Astrocyte (in vitro differentiated cells and primary cell): ENCODE results near the gene MTARC1. TPM values are rescaled to one million over a fixed set of nuclear protein-coding genes. Genes with fewer than 3 reads are reported as not detected.
A peak's percentile ranks its signal among the peaks of the same experiment; 100 is the strongest.

ENCODE experiments used
- DNase-seq: peaks from one replicate; pipeline ENCODE4 v3.0.0-alpha.2; 2010; ENCODE audit warnings: low read depth
- FAIRE-seq: peaks from 2 replicates; lab custom pipeline; 2011; peaks lifted over from hg19 to GRCh38; lab: Jason Lieb, UNC
- H2AFZ ChIP-seq: 2 replicates; pipeline ENCODE4 v1.6.0; 2012; ENCODE audit warnings: low read depth, low read length, inconsistent platforms
- H3K27ac ChIP-seq: 2 replicates; pipeline ENCODE4 v1.5.1; 2011; ENCODE audit warnings: low read depth, low read length, inconsistent platforms
- H3K27me3 ChIP-seq: 2 replicates; pipeline ENCODE4 v1.6.0; 2011; ENCODE audit warnings: low read length, inconsistent platforms; ENCODE audit not compliant: insufficient read depth
- H3K36me3 ChIP-seq: 2 replicates; pipeline ENCODE4 v1.5.1; 2011; ENCODE audit warnings: low read length, inconsistent platforms; ENCODE audit not compliant: insufficient read depth
- H3K4me1 ChIP-seq: 2 replicates; pipeline ENCODE4 v1.5.1; 2011; ENCODE audit warnings: low read length, inconsistent platforms; ENCODE audit not compliant: insufficient read depth
- H3K4me2 ChIP-seq: 2 replicates; pipeline ENCODE4 v1.6.0; 2012; ENCODE audit warnings: low read length, inconsistent platforms
- H3K4me3 ChIP-seq: 2 replicates; pipeline ENCODE4 v1.5.1; 2011; ENCODE audit warnings: low read depth, mild to moderate bottlenecking, low read length, inconsistent platforms; ENCODE audit not compliant: insufficient read depth
- H3K79me2 ChIP-seq: 2 replicates; pipeline ENCODE4 v1.6.0; 2012; ENCODE audit warnings: mild to moderate bottlenecking, low read length, inconsistent platforms; ENCODE audit not compliant: insufficient read depth
- H3K9ac ChIP-seq: 2 replicates; pipeline ENCODE4 v1.6.0; 2012; ENCODE audit warnings: mild to moderate bottlenecking, low read length, inconsistent platforms
- H3K9me3 ChIP-seq: 2 replicates; pipeline ENCODE4 v1.5.1; 2012; ENCODE audit warnings: low read depth, mild to moderate bottlenecking, low read length, inconsistent platforms; ENCODE audit not compliant: insufficient read depth
- H4K20me1 ChIP-seq: 2 replicates; pipeline ENCODE4 v1.6.0; 2012; ENCODE audit warnings: low read length, inconsistent platforms; ENCODE audit not compliant: insufficient read depth
- H3K27ac Mint-ChIP-seq: one replicate; pipeline ENCODE4 v1.8.0; 2021; ENCODE audit warnings: mild to moderate bottlenecking, mixed read lengths; ENCODE audit not compliant: unreplicated experiment
- H3K27me3 Mint-ChIP-seq: one replicate; pipeline ENCODE4 v1.8.0; 2021; ENCODE audit warnings: low read depth, mixed read lengths; ENCODE audit not compliant: unreplicated experiment
- H3K36me3 Mint-ChIP-seq: one replicate; pipeline ENCODE4 v1.8.0; 2021; ENCODE audit warnings: low read depth, mixed read lengths; ENCODE audit not compliant: unreplicated experiment
- H3K4me1 Mint-ChIP-seq: one replicate; pipeline ENCODE4 v1.8.0; 2021; ENCODE audit warnings: low read depth, mixed read lengths; ENCODE audit not compliant: unreplicated experiment
- H3K4me3 Mint-ChIP-seq: one replicate; pipeline ENCODE4 v1.8.0; 2021; ENCODE audit warnings: mild to moderate bottlenecking, moderate library complexity, mixed read lengths; ENCODE audit not compliant: unreplicated experiment
- H3K9me3 Mint-ChIP-seq: one replicate; pipeline ENCODE4 v1.8.0; 2021; ENCODE audit warnings: mild to moderate bottlenecking, mixed read lengths; ENCODE audit not compliant: unreplicated experiment
- CTCF ChIP-seq: IDR thresholded peaks from 2 replicates; pipeline ENCODE4 v1.5.1; 2011; ENCODE audit warnings: low read depth, mild to moderate bottlenecking, inconsistent platforms, low read length, moderate library complexity; ENCODE audit not compliant: insufficient read depth
- EZH2 ChIP-seq: IDR thresholded peaks from 2 replicates; pipeline ENCODE4 v1.6.1; 2012; ENCODE audit warnings: mild to moderate bottlenecking, low read length, inconsistent platforms; ENCODE audit not compliant: insufficient read depth
- total RNA-seq: library from RNA; stranded (reverse); gene quantifications from 2 replicates; pipeline ENCODE4 v1.2.1, GENCODE V29; 2021

MTARC1 gene
- total RNA-seq, 1 donor from 2014 or later, result 8.5 TPM

GRCh38 chr1:220808345-220809186 lies 21.9 kb downstream of the MTARC1 start:
- H3K4me1 ChIP-seq, result peaks cover 2% of the 10 kb centered on the region
- FAIRE-seq (no peak), DNase-seq (no peak)
- TF ChIP-seq EZH2 (no peak), CTCF (no peak)
- peak overlapping the region; percentile 5 for H3K4me3 ChIP-seq
- peaks cover 2% of the 10 kb centered on the region for H3K36me3 Mint-ChIP-seq
- no peaks in the 10 kb centered on the region for H3K79me2 ChIP-seq
- no peaks in the 10 kb centered on the region for H3K27me3 Mint-ChIP-seq
- peak overlapping the region; percentile 28 for H3K4me2 ChIP-seq
- H3K27ac ChIP-seq, result no peak overlapping the region
- peak overlapping the region; percentile 9 for H2AFZ ChIP-seq
- H4K20me1 ChIP-seq, result no peaks in the 10 kb centered on the region
- peaks cover 6% of the 10 kb centered on the region for H3K9me3 Mint-ChIP-seq
- no peaks in the 10 kb centered on the region for H3K9me3 ChIP-seq
- no peak overlapping the region for H3K9ac ChIP-seq
- H3K36me3 ChIP-seq, result no peaks in the 10 kb centered on the region
- peak overlapping the region; percentile 40 for H3K4me3 Mint-ChIP-seq
- H3K27ac Mint-ChIP-seq, result no peak overlapping the region
- H3K4me1 Mint-ChIP-seq, result no peaks in the 10 kb centered on the region
- H3K27me3 ChIP-seq, result no peaks in the 10 kb centered on the region

GRCh38 chr1:220809187-220809550 lies 22.5 kb downstream of the MTARC1 start:
- Histone ChIP-seq H3K9me3 (no peaks in the 10 kb centered on the region), H3K4me3 (no peak overlapping the region), H4K20me1 (no peaks in the 10 kb centered on the region), H3K9ac (no peak overlapping the region), H3K36me3 (no peaks in the 10 kb centered on the region), H3K4me2 (peak overlapping the region; percentile 28), H3K79me2 (no peaks in the 10 kb centered on the region), H3K27ac (no peak overlapping the region), H3K4me1 (peaks cover 2% of the 10 kb centered on the region), H2AFZ (peak overlapping the region; percentile 9), H3K27me3 (no peaks in the 10 kb centered on the region)
- DNase-seq, result no peak
- H3K4me1 Mint-ChIP-seq, result no peaks in the 10 kb centered on the region
- H3K36me3 Mint-ChIP-seq, result peaks cover 2% of the 10 kb centered on the region
- H3K27me3 Mint-ChIP-seq, result no peaks in the 10 kb centered on the region
- no peak for FAIRE-seq
- TF ChIP-seq CTCF (no peak), EZH2 (no peak)
- no peak overlapping the region for H3K27ac Mint-ChIP-seq
- peaks cover 6% of the 10 kb centered on the region for H3K9me3 Mint-ChIP-seq
- peak overlapping the region; percentile 40 for H3K4me3 Mint-ChIP-seq

- Histone ChIP-seq H3K79me2 (no peaks in the 10 kb centered on the region), H3K4me2 (no peak overlapping the region), H3K36me3 (no peaks in the 10 kb centered on the region), H3K4me1 (peaks cover 2% of the 10 kb centered on the region), H3K27me3 (no peaks in the 10 kb centered on the region), H3K4me3 (no peak overlapping the region), H3K27ac (no peak overlapping the region), H3K9ac (no peak overlapping the region), H2AFZ (no peak overlapping the region), H3K9me3 (no peaks in the 10 kb centered on the region), H4K20me1 (no peaks in the 10 kb centered on the region)
- no peak overlapping the region for H3K27ac Mint-ChIP-seq
- FAIRE-seq, result no peak
- DNase-seq, result no peak
- H3K9me3 Mint-ChIP-seq, result peaks cover 6% of the 10 kb centered on the region
- no peaks in the 10 kb centered on the region for H3K27me3 Mint-ChIP-seq
- no peaks in the 10 kb centered on the region for H3K4me1 Mint-ChIP-seq
- TF ChIP-seq CTCF (no peak), EZH2 (no peak)
- H3K36me3 Mint-ChIP-seq, result peaks cover 2% of the 10 kb centered on the region
- no peak overlapping the region for H3K4me3 Mint-ChIP-seq
Measured at GRCh38 chr1:220809704-220810103, 23.0 kb downstream of the MTARC1 start.
